Mammary epithelial cell (primary cell): ENCODE results near the gene HSBP1L1.

ENCODE experiments used
- CTCF ChIP-seq, 2 donors: IDR thresholded peaks in 1 of 2; conservative IDR thresholded peaks in 1 of 2; 2 replicates each; pipeline ENCODE4 v1.5.1; 2011 to 2012; ENCODE audit warnings: inconsistent platforms in 2 of 2, low read length in 2 of 2, mild to moderate bottlenecking in 2 of 2, control low read depth in 1 of 2, low read depth in 1 of 2; ENCODE audit not compliant: insufficient read depth in 1 of 2; ENCODE audit errors: extremely low read depth in 1 of 2
- EZH2 ChIP-seq: IDR thresholded peaks from 2 replicates; pipeline ENCODE4 v1.6.1; 2012; ENCODE audit warnings: low read length, inconsistent platforms, borderline replicate concordance

GRCh38 chr18:79974025-79974654 is 9.7 kb downstream of the HSBP1L1 start:
- TF ChIP-seq CTCF (conservative IDR thresholded peaks at IDR 0.05 in 1 of 2, IDR thresholded peaks at IDR 0.05 in 1 of 2; ENCODE audit: extremely low read depth in 1 of 2, insufficient read depth in 1 of 2, low read depth in 1 of 2, low read length in 2 of 2) (no peak), EZH2 (no peak)
